Activated T-helper 1 cell treated with anti-CD3 and anti-CD28 coated beads, Interleukin-2, amount 50 U/mL, for 16 hours (primary cell): ENCODE measurements around the gene NTF3.

ENCODE experiments used
- DNase-seq, 2 donors: peaks; one replicate each; pipeline ENCODE4 v3.0.0-alpha.2; 2020; ENCODE audit warnings: low read depth in 1 of 2, low spot score in 1 of 2

Gene NTF3

DNA sequence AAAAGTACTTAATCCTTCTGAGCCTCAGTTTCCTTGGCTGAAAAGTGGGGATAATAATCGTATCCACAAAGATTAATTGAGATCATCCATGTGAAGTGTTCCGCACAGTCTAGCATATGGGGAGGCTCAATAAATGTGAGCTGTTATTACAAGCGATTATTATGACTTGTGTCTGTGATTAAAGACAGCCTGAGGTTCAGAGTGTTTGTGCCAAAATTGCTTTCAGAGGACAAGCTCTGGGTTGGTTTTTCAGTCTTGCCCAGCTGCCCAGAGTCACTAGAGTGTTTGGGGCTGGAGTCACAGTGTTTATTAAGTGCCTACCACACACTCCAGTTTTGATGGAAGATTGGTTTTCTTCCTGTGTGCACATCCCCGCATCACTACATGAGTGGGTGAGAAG lies 53.5 kb downstream of the NTF3 start:
- DNase-seq: no peak

DNA sequence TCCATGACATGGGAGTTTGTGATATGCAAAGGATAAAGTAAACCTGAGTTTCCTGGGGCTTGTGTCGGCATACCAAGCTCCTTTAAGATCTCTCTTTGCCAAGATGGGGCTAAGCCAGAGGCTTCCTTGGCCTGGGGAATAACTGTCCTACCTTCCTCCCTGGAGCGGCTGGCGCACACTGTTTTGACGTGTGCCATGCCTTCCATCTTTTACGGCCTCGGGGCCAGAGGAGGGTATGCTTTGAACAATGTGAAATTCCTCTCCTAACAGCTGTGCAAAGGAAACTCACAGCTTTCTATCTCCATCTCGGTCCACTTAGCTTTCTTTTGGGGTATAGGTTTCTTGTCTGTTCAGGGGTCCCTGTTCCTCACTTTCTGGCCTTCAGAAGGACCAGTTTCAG lies 55.2 kb downstream of the NTF3 start:
- DNase-seq: no peak

GRCh38 chr12:5487948-5488625 lies 56.2 kb downstream of the NTF3 start:
- DNase-seq: no peak

GRCh38 chr12:5488626-5488955 lies 56.7 kb downstream of the NTF3 start:
- no peak for DNase-seq

DNA sequence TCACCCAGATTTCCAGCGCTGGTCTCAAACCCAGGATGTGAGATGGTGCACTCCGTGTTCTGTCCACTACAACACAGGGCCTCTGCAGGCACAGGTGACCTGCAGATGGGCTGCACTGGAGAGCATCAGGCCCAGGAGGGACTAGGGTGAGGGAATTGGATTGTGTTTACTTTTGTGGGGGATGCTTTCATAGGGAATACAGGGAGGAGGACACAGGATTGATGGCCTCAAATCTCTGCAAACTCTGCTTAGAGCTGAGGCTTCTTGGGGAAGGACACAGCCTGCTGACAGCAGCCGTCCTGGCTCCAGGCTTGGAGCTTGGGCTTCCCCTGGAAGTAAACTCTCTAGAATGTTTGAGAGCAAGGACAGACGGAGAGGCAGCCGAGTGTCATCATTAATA lies 57.1 kb downstream of the NTF3 start:
- no peak for DNase-seq

DNA sequence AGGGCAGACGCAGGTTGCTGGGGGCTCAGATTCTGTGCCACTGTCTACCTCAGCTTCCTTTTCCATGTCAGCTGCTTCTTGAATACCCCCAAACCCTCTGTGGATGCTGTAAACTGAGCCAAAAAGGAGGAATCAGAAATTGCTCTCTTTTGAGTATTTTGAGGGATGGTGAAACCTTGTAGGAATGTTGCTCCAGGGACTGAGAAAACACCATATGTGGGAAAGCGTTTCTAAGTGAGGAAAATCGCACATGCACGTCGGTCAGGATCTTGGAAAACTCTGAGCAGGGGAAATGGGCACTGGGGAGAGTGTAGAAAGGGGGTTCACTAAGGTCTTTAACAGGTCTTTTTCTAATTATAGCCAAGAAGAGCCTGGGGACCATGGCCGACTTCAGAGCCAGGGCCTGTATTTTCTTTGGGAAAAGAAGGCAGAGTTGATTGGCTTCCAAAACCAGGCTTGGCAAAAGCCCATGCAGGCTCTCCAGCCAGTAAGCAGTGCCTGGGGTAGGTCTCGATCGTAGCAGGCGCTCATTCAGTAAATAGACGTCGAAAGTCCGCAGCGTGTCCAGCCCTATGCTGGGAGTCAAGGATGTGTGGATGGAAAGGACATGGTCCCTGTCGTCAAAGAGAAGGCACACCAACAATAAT lies 58.0 kb downstream of the NTF3 start:
- DNase-seq: no peak

- DNase-seq: no peak
These were observed 60.7 kb downstream of the NTF3 start for GRCh38 chr12:5492562-5492961.

GRCh38 chr12:5493018-5493417 lies 61.1 kb downstream of the NTF3 start:
- DNase-seq: no peak

DNA sequence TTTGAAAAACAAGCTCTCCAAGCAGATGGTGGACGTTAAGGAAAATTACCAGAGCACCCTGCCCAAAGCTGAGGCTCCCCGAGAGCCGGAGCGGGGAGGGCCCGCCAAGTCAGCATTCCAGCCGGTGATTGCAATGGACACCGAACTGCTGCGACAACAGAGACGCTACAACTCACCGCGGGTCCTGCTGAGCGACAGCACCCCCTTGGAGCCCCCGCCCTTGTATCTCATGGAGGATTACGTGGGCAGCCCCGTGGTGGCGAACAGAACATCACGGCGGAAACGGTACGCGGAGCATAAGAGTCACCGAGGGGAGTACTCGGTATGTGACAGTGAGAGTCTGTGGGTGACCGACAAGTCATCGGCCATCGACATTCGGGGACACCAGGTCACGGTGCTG lies 62.4 kb downstream of the NTF3 start:
- no peak for DNase-seq

DNA sequence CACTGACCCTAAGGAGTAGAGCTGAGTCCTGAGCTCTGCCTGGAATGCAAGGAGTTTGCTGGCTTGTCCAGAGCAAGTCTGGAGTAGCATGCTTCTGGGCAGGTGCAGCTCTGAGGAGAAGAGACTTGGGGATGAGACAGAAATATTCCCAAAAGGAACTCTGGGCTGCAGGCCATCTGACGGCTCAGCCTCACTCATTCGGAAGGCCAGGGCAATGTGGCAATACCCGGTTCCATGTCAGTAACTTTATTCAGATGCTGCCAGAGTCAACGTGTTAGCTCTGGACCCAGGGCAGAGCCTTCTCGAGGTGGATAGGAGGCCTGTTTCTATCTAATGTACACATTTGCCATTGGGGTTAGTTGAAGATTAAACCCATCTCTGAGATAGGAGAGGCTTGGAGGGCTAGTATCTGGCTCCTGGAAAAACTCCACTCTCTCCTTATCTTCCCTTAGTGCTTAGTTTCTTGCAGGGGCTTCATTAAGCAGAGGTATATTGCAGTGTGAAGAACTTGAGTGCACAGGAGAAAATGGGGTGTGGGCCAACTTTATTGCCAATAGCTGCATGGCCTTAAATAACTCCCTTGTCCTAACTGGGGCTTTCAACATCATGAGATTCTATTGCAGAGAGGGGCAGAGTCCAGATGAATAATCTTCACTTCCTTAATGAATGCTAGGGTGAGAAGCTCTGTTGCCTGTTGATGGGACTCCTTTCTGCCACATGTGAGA lies 65.6 kb downstream of the NTF3 start:
- DNase-seq: no peak

GRCh38 chr12:5498076-5498475 lies 66.2 kb downstream of the NTF3 start:
- no peak for DNase-seq

DNA sequence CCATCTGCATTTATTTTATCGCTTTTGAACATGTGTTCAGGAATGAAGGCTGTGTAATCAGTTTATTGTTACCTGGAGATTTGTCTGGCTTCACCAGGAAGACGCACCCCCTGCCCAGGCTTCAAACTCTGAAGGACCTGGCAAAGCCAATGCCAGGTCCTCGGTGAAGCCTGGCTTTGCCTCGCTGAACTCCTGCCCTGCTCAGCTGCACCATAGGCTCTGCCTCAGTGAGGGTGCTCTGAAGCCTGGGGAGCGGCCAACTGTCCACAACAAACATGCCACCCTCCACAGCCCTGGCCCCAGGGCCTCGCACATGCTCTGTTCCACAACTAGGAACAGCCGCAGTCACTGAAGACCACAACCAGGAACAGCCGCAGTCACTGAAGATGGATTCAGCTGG lies 66.9 kb downstream of the NTF3 start:
- DNase-seq: no peak

GRCh38 chr12:5499566-5500330 lies 67.8 kb downstream of the NTF3 start:
- no peak for DNase-seq

DNA sequence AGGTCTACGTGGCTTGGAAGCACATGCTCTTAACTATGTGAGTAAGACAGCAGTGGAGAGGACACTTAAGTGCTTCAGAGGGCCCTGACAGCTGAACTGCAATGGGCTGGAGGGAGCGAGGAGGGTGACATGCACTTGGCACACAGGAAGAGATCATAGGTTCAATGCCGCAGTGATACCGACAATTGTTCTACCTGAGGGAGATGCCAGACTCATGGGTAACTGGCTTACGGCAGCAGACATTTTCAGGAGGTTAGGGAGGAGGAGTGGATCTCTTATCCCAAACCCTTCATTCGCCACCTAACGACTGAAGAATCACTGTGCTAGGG lies 68.4 kb downstream of the NTF3 start:
- no peak for DNase-seq

GRCh38 chr12:5503774-5504173 lies 71.9 kb downstream of the NTF3 start:
- no peak for DNase-seq

DNA sequence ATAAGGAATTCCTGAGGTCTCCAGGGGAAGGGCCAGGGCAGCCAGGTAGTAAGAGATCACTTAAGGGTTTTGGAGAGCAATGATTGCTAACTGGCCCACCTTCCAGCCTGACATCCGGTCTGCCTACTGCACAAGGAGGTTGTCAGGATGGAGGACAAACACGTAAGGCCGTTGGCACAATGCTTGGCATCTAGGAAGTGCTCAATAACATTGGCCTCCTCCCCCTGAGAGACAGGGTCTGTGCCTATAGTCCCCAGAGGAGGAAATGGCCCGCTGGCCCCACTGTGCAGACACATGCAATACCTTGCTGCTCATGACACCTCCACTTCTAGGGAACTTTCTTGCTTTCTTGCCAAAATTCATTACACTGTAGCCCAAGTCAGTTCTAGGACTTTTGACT lies 73.2 kb downstream of the NTF3 start:
- DNase-seq: no peak

- no peak for DNase-seq
These were observed 73.8 kb downstream of the NTF3 start for GRCh38 chr12:5505751-5506150.

DNA sequence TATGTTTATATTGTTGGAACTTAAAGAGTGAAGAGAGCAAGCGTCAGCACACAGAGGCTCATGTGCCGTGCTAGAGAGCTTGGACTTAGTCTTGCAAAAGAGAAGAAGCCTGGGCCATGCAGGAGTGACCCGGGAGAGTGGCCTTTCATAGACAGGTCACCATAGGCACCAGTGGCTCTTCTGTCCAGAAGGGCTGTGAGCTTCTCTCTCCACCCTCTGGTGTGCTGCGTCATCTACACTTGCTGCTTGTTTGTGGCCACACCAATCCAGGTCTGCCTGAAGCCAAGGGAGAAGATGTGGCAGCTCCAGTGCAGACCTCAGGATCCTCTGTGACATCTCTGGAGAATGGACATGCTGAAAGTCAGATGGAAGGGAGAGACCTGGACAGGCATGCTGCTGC lies 74.4 kb downstream of the NTF3 start:
- no peak for DNase-seq

DNA sequence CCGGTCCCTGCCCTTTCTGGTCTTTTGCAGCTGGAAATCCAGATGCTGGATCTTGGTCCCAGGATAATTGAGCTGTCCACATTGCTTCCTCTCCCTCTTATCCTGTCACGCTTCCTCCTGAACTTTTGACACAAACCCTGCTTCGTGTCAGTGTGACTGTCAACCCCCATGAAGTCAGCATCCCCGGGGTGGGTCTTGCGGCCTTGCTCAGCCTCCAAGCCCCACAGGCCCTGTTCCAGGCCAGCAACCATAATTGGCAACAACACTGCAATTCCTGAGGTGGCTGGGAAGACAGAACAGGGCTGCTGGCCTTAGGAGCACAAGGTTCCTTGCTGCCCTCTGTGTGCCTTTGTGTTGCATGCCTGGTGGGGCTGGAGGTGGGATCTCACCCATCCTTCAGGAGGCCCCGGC lies 74.9 kb downstream of the NTF3 start:
- no peak for DNase-seq

- no peak for DNase-seq
These were observed 75.6 kb downstream of the NTF3 start for GRCh38 chr12:5507401-5507935.

DNA sequence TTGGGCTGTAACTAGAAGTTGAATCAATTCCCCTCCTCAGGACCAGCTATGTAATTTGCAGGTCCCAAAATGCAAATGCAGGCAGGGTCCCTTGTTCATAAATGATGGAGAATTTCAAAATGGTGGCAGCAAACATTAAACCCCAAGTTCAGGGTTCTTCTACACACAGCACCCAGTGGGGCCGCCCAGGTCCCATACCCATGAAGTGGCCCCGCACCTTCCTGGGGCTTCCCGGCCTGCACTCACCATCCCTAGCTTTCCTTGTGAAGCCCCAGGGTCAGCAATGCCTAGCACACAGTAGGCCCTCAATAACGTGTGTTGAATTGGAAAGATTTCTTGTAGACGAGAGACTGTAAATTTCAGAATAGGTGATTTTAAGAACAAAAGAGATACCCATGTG lies 76.0 kb downstream of the NTF3 start:
- no peak for DNase-seq

DNA sequence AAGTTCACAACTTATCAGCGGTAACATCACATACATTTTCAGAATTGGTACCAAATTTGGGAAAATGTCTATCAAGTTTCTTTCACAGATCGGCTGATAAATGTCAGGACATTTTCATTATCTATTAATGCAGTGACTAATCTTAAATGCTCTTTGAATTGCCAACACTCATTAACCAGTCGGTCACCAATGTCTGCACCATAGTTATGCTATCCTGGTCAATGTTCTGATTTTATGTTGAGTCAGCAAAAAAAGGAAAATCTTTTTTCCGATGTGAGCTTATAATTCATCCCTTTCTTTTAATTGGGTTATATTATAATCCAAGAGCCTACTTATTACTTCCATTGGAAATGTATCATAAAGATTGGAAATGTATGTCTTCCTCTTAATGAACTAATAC lies 77.2 kb downstream of the NTF3 start:
- DNase-seq: no peak
